ENCODE results near the gene JDP2.

Gene JDP2

GRCh38 chr14:75482366-75482765 is 54.5 kb downstream of the JDP2 start:
- H3K9me3 ChIP-seq (ENCODE audit: control insufficient read depth, insufficient read depth, low read depth, low read length) = no peaks in the 10 kb centered on the region
- H3K4me1 ChIP-seq (ENCODE audit: control insufficient read depth, insufficient read depth, low read length) = no peaks in the 10 kb centered on the region
- no peak for TF ChIP-seq ZBTB20 (tag by site-specific recombination; IDR thresholded peaks at IDR 0.05)
- TF ChIP-seq ZNF140 (tag by site-specific recombination; IDR thresholded peaks at IDR 0.05) = no peak
- TF ChIP-seq ZNF169 (tag by site-specific recombination; IDR thresholded peaks at IDR 0.05) = no peak
- no peak for TF ChIP-seq YY1 (tag by site-specific recombination; IDR thresholded peaks at IDR 0.05)
- TF ChIP-seq ZNF626 (tag by site-specific recombination; IDR thresholded peaks at IDR 0.05) = no peak
- TF ChIP-seq ZNF10 (tag by site-specific recombination; IDR thresholded peaks at IDR 0.05) = no peak
- no peak for TF ChIP-seq ZEB2 (tag by site-specific recombination; IDR thresholded peaks at IDR 0.05)
- TF ChIP-seq WT1 (tag by site-specific recombination; IDR thresholded peaks at IDR 0.05) = no peak
- TF ChIP-seq ZNF239 (tag by site-specific recombination; IDR thresholded peaks at IDR 0.05) = no peak
- TF ChIP-seq ZBTB49 (tag by site-specific recombination; IDR thresholded peaks at IDR 0.05; ENCODE audit: low read depth) = no peak
- TF ChIP-seq ZFHX2 (tag by site-specific recombination; conservative IDR thresholded peaks at IDR 0.05) = no peak
- TF ChIP-seq ZNF544 (tag by site-specific recombination; IDR thresholded peaks at IDR 0.05) = no peak
- TF ChIP-seq GLI4 (tag by site-specific recombination; IDR thresholded peaks at IDR 0.05) = no peak
- H3K36me3 ChIP-seq (ENCODE audit: control insufficient read depth in 2 of 2, insufficient read depth in 1 of 2, low read length in 2 of 2) = no peaks in the 10 kb centered on the region
- POLR2A ChIA-PET = no interaction called here
- H3K27ac ChIP-seq (ENCODE audit: extremely low read depth, low read depth, low read length) = no peak overlapping the region
- CTCF ChIA-PET = no interaction called here
- no peak overlapping the region for H3K4me3 ChIP-seq (ENCODE audit: low read depth, low read length)

DNA sequence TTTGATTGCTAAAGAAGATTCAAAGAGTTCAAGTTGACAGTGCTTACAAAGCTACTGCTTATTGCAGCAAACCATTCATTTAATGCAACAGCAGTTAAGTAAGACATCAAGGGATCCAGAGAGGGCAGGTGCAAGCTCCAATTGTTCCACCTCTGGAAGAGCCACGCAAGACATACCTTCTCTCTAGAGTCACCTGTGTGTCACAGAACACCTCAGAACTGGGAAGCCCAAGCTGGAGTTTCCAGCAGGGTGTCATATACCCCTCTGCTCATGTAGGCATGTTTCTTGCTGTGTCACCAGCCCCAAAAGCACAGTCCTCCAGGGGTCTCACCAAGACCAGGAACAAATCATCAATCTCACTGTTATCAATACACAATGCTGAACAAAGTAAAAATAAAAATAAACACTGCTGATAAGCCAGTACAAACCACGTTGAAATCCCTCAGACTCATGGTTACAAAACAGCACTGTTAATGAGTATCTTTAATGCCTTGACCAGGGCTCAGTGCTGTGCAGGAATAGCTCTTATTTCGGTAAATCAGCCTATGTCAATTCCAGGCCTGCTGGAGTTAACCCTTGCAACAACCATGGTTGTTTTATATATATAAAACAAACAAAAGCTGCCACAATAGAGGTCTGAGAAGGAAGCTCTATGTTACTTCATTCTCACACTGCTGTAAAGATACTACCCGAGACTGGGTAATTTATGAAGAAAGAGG is 57.0 kb downstream of the JDP2 start:
- Histone ChIP-seq H3K27ac (ENCODE audit: extremely low read depth, low read depth, low read length) (no peak overlapping the region), H3K9me3 (ENCODE audit: control insufficient read depth, insufficient read depth, low read depth, low read length) (no peaks in the 10 kb centered on the region), H3K36me3 (ENCODE audit: control insufficient read depth in 2 of 2, insufficient read depth in 1 of 2, low read length in 2 of 2) (no peaks in the 10 kb centered on the region), H3K4me3 (ENCODE audit: low read depth, low read length) (no peak overlapping the region), H3K4me1 (ENCODE audit: control insufficient read depth, insufficient read depth, low read length) (no peaks in the 10 kb centered on the region)
- TF ChIP-seq ZNF558 (tag by site-specific recombination; IDR thresholded peaks at IDR 0.05) (no peak), RBAK (tag by site-specific recombination; IDR thresholded peaks at IDR 0.05) (no peak), KLF16 (tag by site-specific recombination; IDR thresholded peaks at IDR 0.05) (no peak), GLI4 (tag by site-specific recombination; IDR thresholded peaks at IDR 0.05) (no peak), ZNF610 (tag by site-specific recombination; IDR thresholded peaks at IDR 0.05; ENCODE audit: borderline replicate concordance) (no peak), FEZF1 (tag by site-specific recombination; IDR thresholded peaks at IDR 0.05) (no peak), ZNF404 (tag by site-specific recombination; IDR thresholded peaks at IDR 0.05) (no peak), ZNF155 (tag by site-specific recombination; IDR thresholded peaks at IDR 0.05) (no peak), ZNF629 (tag by site-specific recombination; IDR thresholded peaks at IDR 0.05) (no peak), ZNF530 (tag by site-specific recombination; IDR thresholded peaks at IDR 0.05; ENCODE audit: low read depth) (no peak), ATF2 (tag by site-specific recombination; IDR thresholded peaks at IDR 0.05; ENCODE audit: low read depth) (no peak), ZNF138 (tag by site-specific recombination; IDR thresholded peaks at IDR 0.05; ENCODE audit: borderline replicate concordance) (no peak)
- TF ChIP-seq, protein P1, sequence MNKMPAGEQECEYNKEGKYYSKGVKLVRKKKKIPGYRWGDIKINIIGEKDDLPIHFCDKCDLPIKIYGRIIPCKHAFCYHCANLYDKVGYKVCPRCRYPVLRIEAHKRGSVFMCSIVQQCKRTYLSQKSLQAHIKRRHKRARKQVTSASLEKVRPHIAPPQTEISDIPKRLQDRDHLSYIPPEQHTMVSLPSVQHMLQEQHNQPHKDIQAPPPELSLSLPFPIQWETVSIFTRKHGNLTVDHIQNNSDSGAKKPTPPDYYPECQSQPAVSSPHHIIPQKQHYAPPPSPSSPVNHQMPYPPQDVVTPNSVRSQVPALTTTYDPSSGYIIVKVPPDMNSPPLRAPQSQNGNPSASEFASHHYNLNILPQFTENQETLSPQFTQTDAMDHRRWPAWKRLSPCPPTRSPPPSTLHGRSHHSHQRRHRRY (tag by site-specific recombination; IDR thresholded peaks at IDR 0.05) = no peak
- TF ChIP-seq, protein P2, sequence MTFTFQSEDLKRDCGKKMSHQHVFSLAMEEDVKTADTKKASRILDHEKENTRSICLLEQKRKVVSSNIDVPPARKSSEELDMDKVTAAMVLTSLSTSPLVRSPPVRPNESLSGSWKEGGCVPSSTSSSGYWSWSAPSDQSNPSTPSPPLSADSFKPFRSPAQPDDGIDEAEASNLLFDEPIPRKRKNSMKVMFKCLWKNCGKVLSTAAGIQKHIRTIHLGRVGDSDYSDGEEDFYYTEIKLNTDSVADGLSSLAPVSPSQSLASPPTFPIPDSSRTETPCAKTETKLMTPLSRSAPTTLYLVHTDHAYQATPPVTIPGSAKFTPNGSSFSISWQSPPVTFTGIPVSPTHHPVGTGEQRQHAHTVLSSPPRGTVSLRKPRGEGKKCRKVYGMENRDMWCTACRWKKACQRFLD (tag by site-specific recombination; IDR thresholded peaks at IDR 0.05) = no peak
- CTCF ChIA-PET = interaction anchor here (0.5 to 1.6 kb wide), 6 partner anchors 23 to 193 kb away, joined by 3 to 4 read pairs (median 3); no protein-coding TSS in a partner anchor
- POLR2A ChIA-PET = no interaction called here

All from HEK293 (cell line).